ENCODE data around the gene VSIR.

The VSIR gene

DNA sequence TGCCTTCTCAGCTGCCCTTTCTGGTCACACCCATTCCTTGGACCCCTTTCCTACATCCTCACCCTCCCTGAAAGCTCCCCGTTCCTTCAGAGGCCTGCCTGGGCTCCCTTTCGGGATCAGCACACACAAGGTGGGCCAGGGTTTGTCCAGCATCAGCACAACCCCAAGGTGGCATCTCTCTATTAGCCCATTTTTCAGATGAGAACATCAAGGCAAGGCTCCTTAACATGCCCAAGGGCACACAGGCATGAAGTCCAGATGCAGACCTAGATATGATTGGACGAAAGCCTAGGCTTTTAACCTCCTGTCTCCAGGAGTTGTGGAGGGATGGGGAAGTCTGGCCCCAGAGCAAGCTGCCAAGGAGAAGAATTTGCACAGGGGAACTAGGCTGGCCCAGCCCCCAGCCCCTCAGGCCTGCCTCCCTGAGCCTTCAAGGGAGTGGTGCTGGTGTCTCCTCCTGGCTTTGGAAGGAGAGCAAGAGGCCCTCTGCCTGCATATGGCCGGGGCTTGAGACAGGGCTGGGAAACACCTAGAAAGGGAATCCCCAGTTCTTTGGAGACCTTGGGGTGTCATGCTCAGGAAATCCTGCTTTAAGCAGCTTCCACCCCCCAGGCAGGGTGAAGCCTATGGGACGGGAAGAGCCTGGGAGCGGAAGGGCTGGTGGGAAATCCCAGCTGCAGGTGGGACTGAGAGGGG is 9.0 kb upstream of the VSIR start:
- no peak for DNase-seq

DNA sequence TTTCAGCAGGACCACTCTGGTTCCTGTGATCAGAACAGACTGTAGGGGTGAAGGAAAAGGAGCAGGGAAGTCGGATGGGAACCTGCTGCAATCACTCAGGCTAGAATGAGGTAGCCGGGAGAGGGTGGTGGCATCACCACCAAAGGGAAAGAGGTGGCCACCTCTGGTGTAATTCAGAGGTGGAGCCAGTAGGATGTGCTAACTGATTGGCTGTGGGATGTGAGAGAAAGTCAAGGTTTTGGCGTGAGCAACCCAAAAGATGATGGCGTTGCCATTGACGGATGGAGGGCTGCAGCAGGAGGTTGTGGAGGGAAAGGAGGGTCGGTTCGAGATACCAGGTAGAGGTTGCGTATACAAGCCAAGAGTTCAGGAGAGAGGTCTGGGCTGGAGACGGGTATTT is 7.4 kb upstream of the VSIR start:
- DNase-seq, result no peak

GRCh38 chr10:71780156-71780555 is 6.8 kb upstream of the VSIR start:
- DNase-seq, result no peak

DNA sequence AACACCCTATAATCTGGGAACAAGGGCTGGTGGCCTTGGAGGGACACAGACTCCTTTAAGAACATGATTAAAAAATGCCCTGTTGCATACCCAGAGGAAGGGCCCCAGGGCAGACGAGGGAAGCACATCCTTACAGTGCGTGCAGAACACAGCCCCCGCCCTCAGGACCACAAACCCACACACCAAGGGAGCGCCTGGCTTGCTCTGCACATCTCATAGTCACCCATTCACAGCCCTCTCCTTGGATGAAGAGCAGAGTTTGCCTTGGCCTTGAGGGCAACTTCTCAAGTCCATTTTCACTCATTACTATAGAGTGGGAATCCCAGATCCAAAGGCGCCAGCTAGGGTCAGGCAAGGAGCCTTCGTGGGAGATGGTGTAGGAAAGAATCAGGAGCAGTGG is 6.3 kb upstream of the VSIR start:
- no peak for DNase-seq

DNA sequence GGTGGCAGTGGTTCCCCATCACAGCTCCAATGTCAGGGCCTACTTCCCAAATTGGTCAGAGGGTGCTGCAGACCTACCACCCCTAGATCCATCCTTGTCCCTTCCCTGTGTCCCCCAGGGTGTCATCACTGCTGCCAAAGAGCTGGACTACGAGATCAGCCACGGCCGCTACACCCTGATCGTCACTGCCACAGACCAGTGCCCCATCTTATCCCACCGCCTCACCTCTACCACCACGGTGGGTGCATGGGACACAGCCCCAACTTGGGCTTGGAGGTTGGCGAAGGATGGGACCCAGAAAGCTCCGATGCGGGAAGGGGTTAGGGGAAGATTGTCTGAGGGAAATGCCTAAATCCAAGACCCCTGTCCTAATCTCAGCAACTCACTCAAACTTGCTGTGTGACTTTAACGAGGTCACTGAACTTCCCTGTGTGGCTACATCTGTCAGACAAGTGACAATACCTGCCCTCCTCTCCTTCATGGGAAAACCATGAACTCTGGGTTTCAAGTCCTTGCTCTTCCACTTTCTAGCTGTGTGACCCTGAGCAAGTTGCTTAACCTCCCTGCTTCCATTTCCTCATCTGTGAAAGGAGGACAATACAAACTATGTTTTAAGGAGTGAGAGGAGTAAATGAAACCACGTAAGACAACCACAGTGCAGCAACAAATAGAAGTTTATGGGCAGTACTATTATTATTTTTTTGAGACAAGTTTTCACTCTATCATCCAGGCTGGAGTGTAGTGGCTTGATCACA is 4.9 kb upstream of the VSIR start:
- DNase-seq, result no peak

- DNase-seq, result no peak
These were observed 4.1 kb upstream of the VSIR start for GRCh38 chr10:71777213-71777985.

DNA sequence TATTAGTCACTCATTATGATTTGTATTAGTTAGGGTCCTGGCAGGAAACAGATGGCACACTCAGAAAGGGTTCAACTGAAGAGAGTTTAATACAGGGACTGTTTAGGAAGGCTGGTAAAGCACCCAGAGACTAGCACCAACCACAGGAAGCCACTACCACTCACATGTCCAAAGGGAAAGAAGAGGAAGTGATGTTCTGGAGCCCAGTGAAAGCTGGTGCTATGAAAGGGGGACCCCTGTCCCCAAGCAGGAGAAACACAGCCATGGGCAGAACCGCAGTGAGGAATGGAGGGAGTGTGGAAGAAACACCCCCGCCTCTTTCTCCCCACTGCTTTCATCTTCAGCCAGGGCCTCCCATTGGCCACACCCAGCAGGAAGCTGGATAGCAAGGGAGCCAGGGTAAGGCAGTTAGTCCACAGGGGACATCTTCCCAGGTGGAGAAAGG is 3.2 kb upstream of the VSIR start:
- no peak for DNase-seq

GRCh38 chr10:71774916-71775702 is 1.8 kb upstream of the VSIR start:
- no peak for DNase-seq

GRCh38 chr10:71772832-71773220 is 494 bp downstream of the VSIR start:
- no peak for DNase-seq

- DNase-seq, result no peak
These were observed 1.3 kb downstream of the VSIR start for GRCh38 chr10:71771821-71772617.

GRCh38 chr10:71771204-71771603 is 2.1 kb downstream of the VSIR start:
- DNase-seq, result no peak

- DNase-seq, result no peak
These were observed 2.5 kb downstream of the VSIR start for GRCh38 chr10:71770789-71771188.

DNA sequence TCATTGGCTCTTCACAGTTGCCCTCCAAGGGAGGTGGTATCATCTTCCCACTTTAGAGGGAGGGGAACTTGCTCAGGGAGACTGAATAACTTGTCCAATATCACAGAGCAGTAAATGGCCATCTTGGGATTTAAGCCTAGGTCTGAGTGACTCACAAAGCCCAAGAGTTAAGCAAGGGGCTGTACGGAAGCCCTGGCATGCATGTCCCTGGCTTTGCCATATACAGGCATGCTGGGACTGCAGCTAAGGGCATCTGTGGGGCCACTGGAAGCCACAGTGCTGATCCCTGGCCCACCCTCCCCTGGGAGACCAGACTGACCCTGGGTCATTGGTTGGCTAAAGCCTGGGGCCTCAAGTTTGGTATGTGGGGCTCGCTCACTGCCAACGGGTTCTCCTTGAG is 3.1 kb downstream of the VSIR start:
- no peak for DNase-seq

DNA sequence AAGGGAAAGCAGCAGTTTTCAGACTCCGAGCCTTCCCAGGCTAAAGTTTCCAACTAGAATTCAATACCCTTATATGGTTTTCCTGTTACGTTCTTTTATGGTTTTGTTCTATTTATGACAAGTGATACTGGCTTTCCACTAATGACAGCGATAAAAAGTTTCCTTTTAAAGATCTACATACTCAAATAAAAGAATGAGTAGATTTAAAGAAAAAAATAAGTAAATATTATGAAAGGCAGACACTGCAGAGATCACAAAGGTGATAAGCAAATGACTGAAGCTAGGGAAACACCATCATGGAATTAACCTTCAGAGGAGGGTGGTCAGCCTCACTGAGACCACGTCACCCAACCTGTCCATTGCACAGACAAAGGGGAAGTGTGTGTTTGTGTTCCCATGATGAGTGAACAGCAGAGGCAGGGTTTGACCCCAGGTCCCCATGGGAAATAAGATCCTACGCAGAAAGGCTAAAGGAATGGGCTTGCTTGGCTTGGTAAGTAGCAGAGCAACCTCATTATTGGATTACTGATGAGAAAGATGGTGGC is 4.0 kb downstream of the VSIR start:
- DNase-seq, result no peak

DNA sequence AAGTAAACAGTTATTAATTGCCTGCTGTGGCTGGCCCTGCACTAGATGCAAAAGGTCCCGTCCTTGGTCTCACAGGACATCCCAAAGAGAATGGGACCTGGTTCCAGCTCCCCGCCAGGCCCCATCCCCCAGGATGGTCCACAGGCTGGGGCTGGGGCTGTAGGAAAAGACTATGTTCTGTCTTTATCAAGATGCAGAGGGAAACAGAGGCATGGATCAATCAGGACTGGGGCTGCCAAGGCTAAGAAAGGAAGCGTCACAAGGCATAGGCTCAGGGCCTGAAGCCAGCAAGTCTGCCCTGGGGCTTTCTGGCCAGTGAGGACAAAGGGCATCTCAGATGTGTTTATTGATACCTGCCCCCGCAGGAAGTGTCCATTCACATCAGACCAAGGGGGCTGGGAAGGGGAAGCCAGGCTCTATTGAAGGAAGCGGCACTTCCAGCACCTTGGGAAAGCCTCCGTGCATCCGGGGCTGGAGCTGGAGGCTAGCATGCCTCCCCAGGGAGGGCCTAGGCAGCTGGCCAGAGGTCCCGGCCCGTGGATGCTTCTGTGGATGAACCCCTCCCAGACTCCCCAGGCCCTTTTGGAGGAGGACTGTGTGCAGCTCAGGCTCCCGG is 5.8 kb downstream of the VSIR start:
- DNase-seq, result no peak

DNA sequence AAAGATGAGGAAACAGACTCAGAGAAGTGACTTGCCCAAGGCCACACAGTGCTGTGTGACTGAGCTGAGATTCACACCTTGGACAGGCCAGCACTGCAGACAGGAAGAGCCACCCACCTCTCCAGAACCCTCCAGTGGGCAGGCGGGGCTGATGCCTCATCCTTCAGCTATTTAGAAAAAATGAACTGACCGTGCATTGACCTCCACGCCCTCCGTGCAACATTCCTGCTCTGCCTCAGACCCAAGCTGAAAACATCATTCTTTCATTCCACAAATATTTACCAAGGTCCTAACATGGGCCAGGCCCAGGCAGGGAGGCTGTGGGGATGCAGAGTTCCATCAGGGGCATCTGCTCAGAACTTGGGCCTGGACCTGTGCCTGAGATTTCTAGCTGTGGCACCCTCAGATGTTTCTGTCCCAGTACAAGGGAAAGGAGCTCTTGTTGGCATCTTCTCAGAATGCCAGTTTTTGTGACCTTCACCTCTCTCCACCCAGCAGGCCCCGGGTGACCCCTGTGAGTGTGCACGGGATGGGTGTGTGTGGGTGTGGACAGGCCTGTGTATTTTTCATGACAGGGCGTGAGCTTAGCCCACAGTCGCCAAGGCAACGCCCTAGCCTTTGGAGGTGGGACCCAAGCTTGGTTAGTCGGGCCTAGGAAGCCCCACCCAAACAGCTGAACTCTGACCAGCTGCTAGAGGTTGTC is 6.5 kb downstream of the VSIR start:
- no peak for DNase-seq

- no peak for DNase-seq
These were observed 7.2 kb downstream of the VSIR start for GRCh38 chr10:71765906-71766716.

DNA sequence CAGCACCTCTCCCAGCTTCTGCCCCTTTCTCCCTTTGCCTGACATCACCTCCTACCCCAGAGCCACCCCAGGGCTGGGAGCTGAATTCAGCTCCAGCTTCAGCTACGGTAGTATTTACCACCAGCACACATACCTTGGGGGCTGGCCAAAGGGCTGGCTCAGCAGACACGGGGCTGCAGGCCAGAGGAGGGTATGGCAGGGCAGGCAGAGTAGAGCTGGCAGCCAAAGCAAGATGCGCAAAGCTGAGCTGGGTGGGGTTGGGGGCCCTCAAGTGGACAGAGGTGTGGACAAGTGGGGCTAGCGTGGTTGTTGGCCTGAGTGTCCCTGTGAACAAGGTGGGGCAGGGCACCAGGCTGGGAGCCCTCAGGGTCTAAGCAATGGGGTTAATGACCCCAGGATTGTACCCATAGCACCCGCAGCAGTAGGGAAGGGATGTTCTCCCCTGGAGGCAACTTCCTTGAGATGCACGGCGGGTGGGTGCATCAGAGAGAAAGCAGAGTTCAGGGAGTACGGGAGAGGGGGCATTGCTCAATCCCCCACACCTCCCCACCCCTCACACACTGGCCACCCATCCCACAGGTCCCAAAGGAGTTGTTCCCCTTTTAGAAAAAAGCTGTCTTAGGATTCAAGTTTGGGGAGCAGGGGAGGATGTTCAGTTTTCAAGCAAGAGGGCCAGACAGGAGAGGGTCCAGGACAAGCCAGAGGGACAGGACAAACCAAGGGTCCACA is 8.0 kb downstream of the VSIR start:
- no peak for DNase-seq

All from SHP77 treated with DMSO at 0.1 percent for 48 hours (cell line).